ENCODE measurements around the gene GBE1. TPM values are rescaled to one million over a fixed set of nuclear protein-coding genes. Genes with fewer than 3 reads are reported as not detected.
A peak's percentile ranks its signal among the peaks of the same experiment; 100 is the strongest.

Gene GBE1
- total and polyA plus RNA-seq, 9 of the 15 experiments (the other 6 are each of a cell fraction or from before 2014, with no cell fraction given): 7.9 to 25.6 (median 13.1) TPM

- TF ChIP-seq, protein P1, sequence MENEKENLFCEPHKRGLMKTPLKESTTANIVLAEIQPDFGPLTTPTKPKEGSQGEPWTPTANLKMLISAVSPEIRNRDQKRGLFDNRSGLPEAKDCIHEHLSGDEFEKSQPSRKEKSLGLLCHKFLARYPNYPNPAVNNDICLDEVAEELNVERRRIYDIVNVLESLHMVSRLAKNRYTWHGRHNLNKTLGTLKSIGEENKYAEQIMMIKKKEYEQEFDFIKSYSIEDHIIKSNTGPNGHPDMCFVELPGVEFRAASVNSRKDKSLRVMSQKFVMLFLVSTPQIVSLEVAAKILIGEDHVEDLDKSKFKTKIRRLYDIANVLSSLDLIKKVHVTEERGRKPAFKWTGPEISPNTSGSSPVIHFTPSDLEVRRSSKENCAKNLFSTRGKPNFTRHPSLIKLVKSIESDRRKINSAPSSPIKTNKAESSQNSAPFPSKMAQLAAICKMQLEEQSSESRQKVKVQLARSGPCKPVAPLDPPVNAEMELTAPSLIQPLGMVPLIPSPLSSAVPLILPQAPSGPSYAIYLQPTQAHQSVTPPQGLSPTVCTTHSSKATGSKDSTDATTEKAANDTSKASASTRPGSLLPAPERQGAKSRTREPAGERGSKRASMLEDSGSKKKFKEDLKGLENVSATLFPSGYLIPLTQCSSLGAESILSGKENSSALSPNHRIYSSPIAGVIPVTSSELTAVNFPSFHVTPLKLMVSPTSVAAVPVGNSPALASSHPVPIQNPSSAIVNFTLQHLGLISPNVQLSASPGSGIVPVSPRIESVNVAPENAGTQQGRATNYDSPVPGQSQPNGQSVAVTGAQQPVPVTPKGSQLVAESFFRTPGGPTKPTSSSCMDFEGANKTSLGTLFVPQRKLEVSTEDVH (IDR thresholded peaks at IDR 0.05; ENCODE audit: low read depth, partially characterized antibody): no peak
- TF ChIP-seq ZNF589 (CRISPR knock-in tag; IDR thresholded peaks at IDR 0.05; ENCODE audit: low read depth) (no peak), PPARD (CRISPR knock-in tag; IDR thresholded peaks at IDR 0.05) (no peak), ZNF121 (CRISPR knock-in tag; conservative IDR thresholded peaks at IDR 0.05) (no peak)
Observed at GRCh38 chr3:81702126-81702525, 59.3 kb downstream of the GBE1 start (continued).

- Histone ChIP-seq H3K36me3 (ENCODE audit: control insufficient read depth, insufficient read depth, low read length) (no peaks in the 10 kb centered on the region), H3K4me1 (replicated peaks in 1 of 2; ENCODE audit: control insufficient read depth in 2 of 2, insufficient read depth in 2 of 2, low read length in 2 of 2) (no peaks in the 10 kb centered on the region; a peak in 1 of 5 replicates), H3K4me3 (no peak overlapping the region), H3K9me1 (ENCODE audit: control insufficient read depth, insufficient read depth, low read length) (no peaks in the 10 kb centered on the region), H4K20me1 (replicated peaks; ENCODE audit: control insufficient read depth, insufficient read depth, low read length) (no peaks in the 10 kb centered on the region), H3K9ac (ENCODE audit: insufficient read depth in 1 of 2, low read depth in 2 of 2, low read length in 2 of 2) (no peak overlapping the region), H3K4me2 (ENCODE audit: insufficient read depth, low read length) (no peak overlapping the region), H3K27me3 (ENCODE audit: control insufficient read depth in 2 of 2, insufficient read depth in 2 of 2, low read length in 2 of 2) (no peaks in the 10 kb centered on the region), H3K79me2 (ENCODE audit: control insufficient read depth, insufficient read depth, low read length) (no peaks in the 10 kb centered on the region), H3K9me3 (replicated peaks; ENCODE audit: control insufficient read depth, insufficient read depth, low read depth, low read length) (no peaks in the 10 kb centered on the region), H2AFZ (ENCODE audit: low read depth, low read length) (no peak overlapping the region), H3K27ac (ENCODE audit: extremely low read depth, low read depth, low read length) (no peak overlapping the region)
- FAIRE-seq (no peak), DNase-seq (ENCODE audit: extremely low read depth in 1 of 4, low spot score in 3 of 4) (no peak), ATAC-seq (no peak)
- BruUV-seq (replicated peaks): no TSS peak
- ChIA-PET POLR2A (no interaction called here), CTCF (ENCODE audit: low intra/inter-chr PET ratio) (no interaction called here)
- in situ Hi-C loops (cut with MboI) (no loop called here), intact Hi-C loops (cut with micrococcal nuclease) (no loop called here)
- peak; percentile 31; the same call in 1 of the 2 replicates for TF ChIP-seq CBFA2T3 (IDR thresholded peaks at IDR 0.05)
- no peak for TF ChIP-seq IRF9 (tag; IDR thresholded peaks at IDR 0.05)
- TF ChIP-seq, protein P2, sequence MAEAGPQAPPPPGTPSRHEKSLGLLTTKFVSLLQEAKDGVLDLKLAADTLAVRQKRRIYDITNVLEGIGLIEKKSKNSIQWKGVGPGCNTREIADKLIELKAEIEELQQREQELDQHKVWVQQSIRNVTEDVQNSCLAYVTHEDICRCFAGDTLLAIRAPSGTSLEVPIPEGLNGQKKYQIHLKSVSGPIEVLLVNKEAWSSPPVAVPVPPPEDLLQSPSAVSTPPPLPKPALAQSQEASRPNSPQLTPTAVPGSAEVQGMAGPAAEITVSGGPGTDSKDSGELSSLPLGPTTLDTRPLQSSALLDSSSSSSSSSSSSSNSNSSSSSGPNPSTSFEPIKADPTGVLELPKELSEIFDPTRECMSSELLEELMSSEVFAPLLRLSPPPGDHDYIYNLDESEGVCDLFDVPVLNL (CRISPR knock-in tag; IDR thresholded peaks at IDR 0.05; ENCODE audit: low read depth): no peak
- 74% methylated on average over 7 of the region's 8 CpGs for WGBS (ENCODE audit: insufficient coverage, low coverage, missing lambda C conversion rate)
Observed at GRCh38 chr3:81699536-81700320, 61.7 kb downstream of the GBE1 start.
